GM12892 (cell line): ENCODE data around the gene OSTF1.

Experiments
- POLR2A ChIP-seq: IDR thresholded peaks from 2 replicates; pipeline ENCODE4 v1.6.1; 2011; ENCODE audit warnings: low read depth, low read length, control low read depth
- TAF1 ChIP-seq: IDR thresholded peaks from 2 replicates; pipeline ENCODE4 v1.6.1; 2011; ENCODE audit warnings: low read depth, mild to moderate bottlenecking, control low read depth, low read length, borderline replicate concordance

DNA sequence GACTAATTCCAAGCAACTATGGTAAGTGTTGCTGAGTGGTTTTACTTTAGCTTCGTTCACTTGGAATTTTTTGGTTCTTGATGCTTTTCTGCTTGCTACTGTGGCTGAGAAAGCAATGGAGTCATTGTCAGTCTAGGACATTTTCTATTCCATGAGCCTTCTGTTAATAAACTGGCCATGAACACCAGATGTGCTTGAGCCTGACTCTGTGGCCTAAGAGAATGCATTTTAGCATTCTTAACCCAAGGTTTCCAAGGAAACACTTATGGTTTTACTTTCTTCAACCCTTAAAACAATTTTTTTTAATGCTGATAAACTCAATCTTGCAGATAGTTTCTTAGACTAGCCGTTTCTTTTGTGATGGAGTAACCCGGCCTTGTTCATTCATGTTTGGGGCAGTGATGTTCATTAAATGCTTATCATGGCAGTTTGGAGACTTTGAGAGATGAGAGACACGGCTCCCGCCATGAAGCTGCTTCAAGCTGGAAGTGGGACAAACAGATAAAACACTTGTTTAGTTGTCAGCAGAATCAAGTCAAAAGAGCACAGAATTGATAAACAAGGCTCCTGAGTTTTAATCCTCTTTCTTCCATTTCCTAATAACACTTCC lies 42.4 kb downstream of the OSTF1 start:
- TF ChIP-seq POLR2A, result no peak
- no peak for TF ChIP-seq TAF1
